Measurements from ENCODE around the gene C2CD3.

GRCh38 chr11:74170694-74171629 is at the start of gene C2CD3, which contains the start of gene PPME1:
- TF ChIP-seq NFIC (IDR thresholded peaks at IDR 0.05; ENCODE audit: low read depth, low read length) (no peak), NR2F1 (conservative IDR thresholded peaks at IDR 0.05) (peak; percentile 33; the same call in 1 of the 2 replicates), REST (IDR thresholded peaks at IDR 0.05; ENCODE audit: low read depth, low read length) (peak; percentile 80), ZNF274 (IDR thresholded peaks at IDR 0.05; ENCODE audit: insufficient read depth, insufficient read length) (no peak), PAX8 (IDR thresholded peaks at IDR 0.05) (no peak), CREB1 (IDR thresholded peaks at IDR 0.05; ENCODE audit: low read depth) (peak; percentile 87), TCF7 (IDR thresholded peaks at IDR 0.05; ENCODE audit: borderline replicate concordance) (no peak), SIN3A (IDR thresholded peaks at IDR 0.05; ENCODE audit: low read depth, low read length) (peak; percentile 89), MAX (IDR thresholded peaks at IDR 0.05; ENCODE audit: low read depth, low read length) (0 out of 2 replicates have a peak, but pooled peaks have one; percentile 73), SIX5 (IDR thresholded peaks at IDR 0.05; ENCODE audit: low read depth, low read length, severe bottlenecking) (peak; percentile 88)
- TF ChIP-seq, protein P1, sequence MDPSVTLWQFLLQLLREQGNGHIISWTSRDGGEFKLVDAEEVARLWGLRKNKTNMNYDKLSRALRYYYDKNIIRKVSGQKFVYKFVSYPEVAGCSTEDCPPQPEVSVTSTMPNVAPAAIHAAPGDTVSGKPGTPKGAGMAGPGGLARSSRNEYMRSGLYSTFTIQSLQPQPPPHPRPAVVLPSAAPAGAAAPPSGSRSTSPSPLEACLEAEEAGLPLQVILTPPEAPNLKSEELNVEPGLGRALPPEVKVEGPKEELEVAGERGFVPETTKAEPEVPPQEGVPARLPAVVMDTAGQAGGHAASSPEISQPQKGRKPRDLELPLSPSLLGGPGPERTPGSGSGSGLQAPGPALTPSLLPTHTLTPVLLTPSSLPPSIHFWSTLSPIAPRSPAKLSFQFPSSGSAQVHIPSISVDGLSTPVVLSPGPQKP (IDR thresholded peaks at IDR 0.05; ENCODE audit: low read depth, low read length): peak; percentile 80
